ENCODE data around the gene MSANTD1. TPM values are rescaled to one million over a fixed set of nuclear protein-coding genes. Genes with fewer than 3 reads are reported as not detected.

MSANTD1 gene
- total RNA-seq, 1 experiment from 2014 or later: 0.77 TPM

DNA sequence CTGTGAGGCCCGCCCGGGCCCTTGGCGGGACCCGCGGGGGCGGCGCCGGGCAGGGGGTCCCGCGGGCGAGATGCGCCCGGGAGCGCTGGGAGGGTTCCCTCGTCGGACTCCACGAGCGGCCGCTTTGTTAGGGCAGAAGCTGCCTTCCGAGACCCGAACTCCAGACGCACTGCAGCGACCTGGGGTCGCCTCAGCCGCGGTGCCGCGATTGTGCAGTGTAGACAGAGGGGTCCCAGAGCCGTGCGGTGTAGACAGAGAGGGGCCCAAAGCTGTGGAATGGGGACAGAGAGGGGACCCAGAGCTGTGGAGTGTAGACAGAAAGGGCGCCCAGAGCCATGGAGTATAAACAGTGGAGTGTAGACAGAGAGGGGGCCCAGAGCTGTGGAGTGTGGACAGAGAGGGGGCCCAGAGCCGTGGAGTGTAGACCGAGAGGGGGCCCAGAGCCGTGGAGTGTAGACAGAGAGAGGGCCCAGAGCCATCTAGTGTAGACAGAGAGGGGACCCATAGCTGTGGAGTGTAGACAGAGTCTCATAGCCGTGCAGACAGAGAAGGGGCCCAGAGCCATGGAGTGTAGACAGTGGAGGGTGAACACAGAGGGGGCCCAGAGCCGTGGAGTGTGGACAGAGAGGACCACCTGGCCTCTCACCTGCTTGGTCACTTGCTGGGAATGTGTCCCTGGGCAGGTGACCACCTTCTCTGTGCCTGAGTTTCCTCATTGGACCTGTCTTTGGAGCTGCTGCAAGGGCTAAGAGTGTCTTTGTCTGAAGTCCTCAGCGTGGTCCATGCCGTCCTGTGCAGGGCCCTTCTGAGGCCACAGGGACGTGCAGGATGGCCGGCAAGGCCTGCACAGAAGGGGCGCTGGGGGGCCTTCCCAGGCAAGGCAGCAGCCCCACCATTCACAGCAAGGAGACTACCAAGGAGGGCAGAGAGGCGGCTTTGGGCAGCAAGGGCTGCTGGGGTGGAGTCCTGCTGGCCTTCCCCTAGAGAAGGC, 44.7 kb downstream of the MSANTD1 start:
- BruUV-seq (replicated peaks): no TSS peak

DNA sequence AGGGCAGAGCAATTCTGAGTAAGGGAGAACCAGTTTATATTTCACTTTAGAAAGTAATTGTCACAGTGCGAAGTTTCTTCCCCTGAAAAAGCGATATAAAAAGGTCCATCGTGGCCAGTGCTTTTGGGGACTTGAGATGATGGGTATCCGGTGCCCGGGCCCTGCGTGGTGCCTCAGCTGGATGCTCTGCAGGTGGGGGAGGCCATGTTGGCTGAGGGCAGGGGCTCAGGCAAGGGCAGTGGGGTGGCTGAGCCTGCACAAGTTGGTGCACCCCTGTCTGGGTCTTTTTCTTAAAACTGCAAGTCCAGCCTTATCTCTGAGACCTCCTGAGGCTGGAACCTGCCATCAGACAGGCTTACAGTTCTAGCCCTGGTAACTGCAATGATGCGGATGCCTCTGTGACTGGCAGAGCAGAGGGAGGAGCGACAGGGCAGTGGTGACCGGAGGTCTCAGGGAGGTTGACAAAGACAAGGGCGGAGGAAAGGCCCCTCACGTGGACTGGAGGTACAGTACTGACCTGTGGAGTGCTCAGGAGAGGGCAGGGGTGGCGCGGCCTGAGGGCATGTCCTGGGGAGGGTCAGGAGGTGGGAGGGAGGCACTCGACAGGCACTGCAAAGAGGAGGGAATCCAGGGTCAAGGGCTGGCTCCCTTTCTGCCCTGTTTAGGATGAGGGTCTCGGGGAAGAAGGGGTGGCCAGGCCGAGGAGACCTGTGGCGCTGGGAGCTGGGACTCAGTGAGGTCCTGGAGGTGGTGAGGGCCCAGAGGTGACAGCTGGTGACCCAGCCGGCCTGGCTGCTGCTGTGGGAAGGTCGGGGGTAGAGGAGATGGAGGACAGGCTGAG, 45.7 kb downstream of the MSANTD1 start:
- intact Hi-C loops (cut with micrococcal nuclease): no loop called here
- ChIA-PET POLR2A (ENCODE audit: unreplicated experiment) (no interaction called here), CTCF (interaction anchor here (0.5 kb wide), 1 partner anchor 100 kb away, joined by 3 read pairs; no protein-coding TSS in a partner anchor)
- Histone ChIP-seq H3K9ac (ENCODE audit: low read length) (no peak overlapping the region), H4K20me1 (ENCODE audit: low read length) (no peaks in the 10 kb centered on the region), H3K4me2 (ENCODE audit: low read length) (peak overlapping the region; percentile 96; the same call in 1 of the 2 replicates), H3K4me3 (ENCODE audit: low read length) (no peak overlapping the region), H3K9me3 (ENCODE audit: low read length) (no peaks in the 10 kb centered on the region), H3K4me1 (ENCODE audit: insufficient read depth, low read length) (peaks cover 6% of the 10 kb centered on the region; the same call in 1 of the 2 replicates), H2AFZ (ENCODE audit: low read length) (no peak overlapping the region), H3K27me3 (ENCODE audit: low read length) (no peaks in the 10 kb centered on the region), H3F3A (ENCODE audit: low read length, unreplicated experiment) (no peaks in the 10 kb centered on the region), H3K9me2 (replicated peaks; ENCODE audit: low read length) (no peaks in the 10 kb centered on the region), H3K27ac (ENCODE audit: low read length) (no peak overlapping the region), H3K79me2 (ENCODE audit: low read length) (peaks cover 15% of the 10 kb centered on the region), H3K36me3 (ENCODE audit: low read depth, low read length) (no peaks in the 10 kb centered on the region)
- DNase-seq (no peak), ATAC-seq (no peak)
- TF ChIP-seq, protein P1, sequence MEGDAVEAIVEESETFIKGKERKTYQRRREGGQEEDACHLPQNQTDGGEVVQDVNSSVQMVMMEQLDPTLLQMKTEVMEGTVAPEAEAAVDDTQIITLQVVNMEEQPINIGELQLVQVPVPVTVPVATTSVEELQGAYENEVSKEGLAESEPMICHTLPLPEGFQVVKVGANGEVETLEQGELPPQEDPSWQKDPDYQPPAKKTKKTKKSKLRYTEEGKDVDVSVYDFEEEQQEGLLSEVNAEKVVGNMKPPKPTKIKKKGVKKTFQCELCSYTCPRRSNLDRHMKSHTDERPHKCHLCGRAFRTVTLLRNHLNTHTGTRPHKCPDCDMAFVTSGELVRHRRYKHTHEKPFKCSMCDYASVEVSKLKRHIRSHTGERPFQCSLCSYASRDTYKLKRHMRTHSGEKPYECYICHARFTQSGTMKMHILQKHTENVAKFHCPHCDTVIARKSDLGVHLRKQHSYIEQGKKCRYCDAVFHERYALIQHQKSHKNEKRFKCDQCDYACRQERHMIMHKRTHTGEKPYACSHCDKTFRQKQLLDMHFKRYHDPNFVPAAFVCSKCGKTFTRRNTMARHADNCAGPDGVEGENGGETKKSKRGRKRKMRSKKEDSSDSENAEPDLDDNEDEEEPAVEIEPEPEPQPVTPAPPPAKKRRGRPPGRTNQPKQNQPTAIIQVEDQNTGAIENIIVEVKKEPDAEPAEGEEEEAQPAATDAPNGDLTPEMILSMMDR (conservative IDR thresholded peaks at IDR 0.05; ENCODE audit: low read depth, low read length): no peak
- no peak for TF ChIP-seq EZH2phosphoT487 (IDR thresholded peaks at IDR 0.05; ENCODE audit: borderline replicate concordance, low read length)
- TF ChIP-seq EZH2 (IDR thresholded peaks at IDR 0.05; ENCODE audit: low read length, unreplicated experiment): no peak
- BruUV-seq (replicated peaks): no TSS peak

More for the DNA sequence above, 44.7 kb downstream of the MSANTD1 start:
- no peaks in the 10 kb centered on the region for H3F3A ChIP-seq (ENCODE audit: low read length, unreplicated experiment)
- H3K9ac ChIP-seq (ENCODE audit: low read length): peak overlapping the region; percentile 73
- DNase-seq (no peak), ATAC-seq (peak; percentile 1; the same call in 1 of the 2 replicates)
- peaks cover 14% of the 10 kb centered on the region for H3K79me2 ChIP-seq (ENCODE audit: low read length)
- H4K20me1 ChIP-seq (ENCODE audit: low read length): no peaks in the 10 kb centered on the region
- no peaks in the 10 kb centered on the region for H3K27me3 ChIP-seq (ENCODE audit: low read length)
- H3K9me2 ChIP-seq (replicated peaks; ENCODE audit: low read length): no peaks in the 10 kb centered on the region
- H3K4me3 ChIP-seq (ENCODE audit: low read length): peak overlapping the region; percentile 90
- intact Hi-C loops (cut with micrococcal nuclease): no loop called here
- ChIA-PET CTCF (interaction anchor here (0.5 kb wide), 1 partner anchor 99 kb away, joined by 3 read pairs; no protein-coding TSS in a partner anchor), POLR2A (ENCODE audit: unreplicated experiment) (no interaction called here)
- peak overlapping the region; percentile 69 for H2AFZ ChIP-seq (ENCODE audit: low read length)
- H3K36me3 ChIP-seq (ENCODE audit: low read depth, low read length): no peaks in the 10 kb centered on the region
- H3K9me3 ChIP-seq (ENCODE audit: low read length): no peaks in the 10 kb centered on the region
- H3K4me2 ChIP-seq (ENCODE audit: low read length): peak overlapping the region; percentile 96
- peaks cover 6% of the 10 kb centered on the region; the same call in 1 of the 2 replicates for H3K4me1 ChIP-seq (ENCODE audit: insufficient read depth, low read length)
- no peak overlapping the region for H3K27ac ChIP-seq (ENCODE audit: low read length)
- no peak for TF ChIP-seq EZH2phosphoT487 (IDR thresholded peaks at IDR 0.05; ENCODE audit: borderline replicate concordance, low read length)
- TF ChIP-seq EZH2 (IDR thresholded peaks at IDR 0.05; ENCODE audit: low read length, unreplicated experiment): no peak
- TF ChIP-seq, protein P1 (conservative IDR thresholded peaks at IDR 0.05; ENCODE audit: low read depth, low read length): no peak

Measured in PC-3 (cell line).